Measurements from ENCODE around the gene POLE. TPM values are rescaled to one million over a fixed set of nuclear protein-coding genes. Genes with fewer than 3 reads are reported as not detected.

The POLE gene
- total and polyA plus RNA-seq, 2 donors from 2014 or later, result 5.3 to 23.0 TPM

DNA sequence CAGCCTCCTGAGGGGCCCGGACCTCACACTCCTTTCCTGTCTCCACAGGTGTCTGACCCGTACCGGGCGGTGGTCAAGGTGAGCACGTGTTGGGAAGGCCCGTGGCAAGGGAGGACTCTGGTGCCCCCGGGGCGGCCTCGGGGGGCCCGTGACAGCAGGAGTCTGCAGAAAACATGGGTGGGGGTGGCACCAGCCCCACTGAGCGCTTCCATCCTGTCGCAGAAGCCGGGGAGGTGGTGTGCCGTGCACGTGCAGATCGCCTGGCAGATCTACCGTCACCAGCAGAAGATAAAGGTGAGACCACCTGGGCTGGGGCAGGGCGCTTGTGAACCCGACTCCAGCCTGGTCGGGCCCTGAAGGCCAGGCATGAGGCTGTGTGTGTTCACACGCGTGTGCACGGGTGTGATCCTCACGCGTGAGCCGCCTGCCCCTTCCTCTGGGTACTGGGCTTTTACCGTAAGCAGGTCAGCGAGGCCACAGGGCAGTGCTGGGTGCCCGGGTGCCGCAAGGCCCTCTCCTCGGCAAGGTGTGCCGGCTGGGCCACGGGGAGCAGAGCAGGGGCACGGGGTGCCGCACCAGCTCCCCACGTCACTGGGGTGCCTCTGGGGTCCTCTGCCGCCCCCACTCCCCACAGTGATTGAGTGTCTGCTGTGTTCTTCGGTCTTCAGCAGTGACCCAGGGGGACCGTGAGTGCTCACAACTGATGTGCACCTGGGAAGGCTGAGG is 112.7 kb downstream of the POLE start:
- no peak overlapping the region for H3K4me3 ChIP-seq (ENCODE audit: low read length in 3 of 3)
- no peaks in the 10 kb centered on the region for H3K9me3 ChIP-seq (ENCODE audit: control insufficient read depth in 2 of 3, insufficient read depth in 1 of 3, low read length in 3 of 3)
- intact Hi-C loops (cut with DNase I), result no loop called here
- H3K4me1 ChIP-seq (ENCODE audit: control insufficient read depth in 2 of 3, insufficient read depth in 2 of 3, low read depth in 1 of 3, low read length in 3 of 3), result no peaks in the 10 kb centered on the region
- no peaks in the 10 kb centered on the region for H3K27me3 ChIP-seq (ENCODE audit: control insufficient read depth, insufficient read depth, low read length)
- no peak for DNase-seq
- H3K27ac ChIP-seq (ENCODE audit: low read depth in 2 of 2, low read length in 2 of 2), result no peak overlapping the region
- peaks cover 4 to 11% (median 4%) of the 10 kb centered on the region in 3 donors for H3K36me3 ChIP-seq (ENCODE audit: control insufficient read depth in 2 of 3, insufficient read depth in 3 of 3, low read length in 3 of 3)
- TF ChIP-seq, protein P1, sequence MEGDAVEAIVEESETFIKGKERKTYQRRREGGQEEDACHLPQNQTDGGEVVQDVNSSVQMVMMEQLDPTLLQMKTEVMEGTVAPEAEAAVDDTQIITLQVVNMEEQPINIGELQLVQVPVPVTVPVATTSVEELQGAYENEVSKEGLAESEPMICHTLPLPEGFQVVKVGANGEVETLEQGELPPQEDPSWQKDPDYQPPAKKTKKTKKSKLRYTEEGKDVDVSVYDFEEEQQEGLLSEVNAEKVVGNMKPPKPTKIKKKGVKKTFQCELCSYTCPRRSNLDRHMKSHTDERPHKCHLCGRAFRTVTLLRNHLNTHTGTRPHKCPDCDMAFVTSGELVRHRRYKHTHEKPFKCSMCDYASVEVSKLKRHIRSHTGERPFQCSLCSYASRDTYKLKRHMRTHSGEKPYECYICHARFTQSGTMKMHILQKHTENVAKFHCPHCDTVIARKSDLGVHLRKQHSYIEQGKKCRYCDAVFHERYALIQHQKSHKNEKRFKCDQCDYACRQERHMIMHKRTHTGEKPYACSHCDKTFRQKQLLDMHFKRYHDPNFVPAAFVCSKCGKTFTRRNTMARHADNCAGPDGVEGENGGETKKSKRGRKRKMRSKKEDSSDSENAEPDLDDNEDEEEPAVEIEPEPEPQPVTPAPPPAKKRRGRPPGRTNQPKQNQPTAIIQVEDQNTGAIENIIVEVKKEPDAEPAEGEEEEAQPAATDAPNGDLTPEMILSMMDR (IDR thresholded peaks at IDR 0.05; ENCODE audit: borderline replicate concordance, extremely low read depth, insufficient read depth), result no peak
- FAIRE-seq, result no peak
- H3K9ac ChIP-seq (ENCODE audit: low read length in 3 of 3), result no peak overlapping the region

Small RNA genes within 50 kb of the gene (microRNA-seq; reads per million reads assigned to microRNA genes)
- not detected for gene MIR6763

Other genes with a start within 250 kb of the POLE start
- gene FBRSL1, start 197.2 kb downstream of the POLE start, total RNA-seq, result 44.7 TPM
- gene FBRSL1, start 197.2 kb downstream of the POLE start, polyA plus RNA-seq (ENCODE audit: insufficient read depth, low read depth, low replicate concordance), result 23.8 TPM
- gene LRCOL1, start 76.8 kb downstream of the POLE start, total RNA-seq, result 1.8 TPM
- 1.0 TPM for gene LRCOL1, start 76.8 kb downstream of the POLE start, polyA plus RNA-seq (ENCODE audit: insufficient read depth, low read depth, low replicate concordance)
- 0.19 TPM for gene P2RX2, start 68.6 kb downstream of the POLE start, total RNA-seq
- gene P2RX2, start 68.6 kb downstream of the POLE start, polyA plus RNA-seq (ENCODE audit: insufficient read depth, low read depth, low replicate concordance), result 0.37 TPM
- 23.4 TPM for gene PXMP2, start 245 bp upstream of the POLE start, total RNA-seq
- 90.9 TPM for gene PXMP2, start 245 bp upstream of the POLE start, polyA plus RNA-seq (ENCODE audit: insufficient read depth, low read depth, low replicate concordance)
- gene PGAM5, start 23.5 kb upstream of the POLE start, total RNA-seq, result 33.5 TPM
- gene PGAM5, start 23.5 kb upstream of the POLE start, polyA plus RNA-seq (ENCODE audit: insufficient read depth, low read depth, low replicate concordance), result 19.4 TPM
- gene ANKLE2, start 74.5 kb upstream of the POLE start, total RNA-seq, result 57.3 TPM
- 14.6 TPM for gene ANKLE2, start 74.5 kb upstream of the POLE start, polyA plus RNA-seq (ENCODE audit: insufficient read depth, low read depth, low replicate concordance)
- 53.0 TPM for gene GOLGA3, start 141.5 kb upstream of the POLE start, total RNA-seq
- 7.7 TPM for gene GOLGA3, start 141.5 kb upstream of the POLE start, polyA plus RNA-seq (ENCODE audit: insufficient read depth, low read depth, low replicate concordance)
- gene CHFR, start 200.3 kb upstream of the POLE start, total RNA-seq, result 37.3 TPM
- 8.3 TPM for gene CHFR, start 200.3 kb upstream of the POLE start, polyA plus RNA-seq (ENCODE audit: insufficient read depth, low read depth, low replicate concordance)

Data from kidney (tissue), 14 donors.